ENCODE results near the gene SCMH1. TPM values are rescaled to one million over a fixed set of nuclear protein-coding genes. Genes with fewer than 3 reads are reported as not detected.

The SCMH1 gene
- polyA plus RNA-seq, 1 donor from 2014 or later = 23.0 TPM

DNA sequence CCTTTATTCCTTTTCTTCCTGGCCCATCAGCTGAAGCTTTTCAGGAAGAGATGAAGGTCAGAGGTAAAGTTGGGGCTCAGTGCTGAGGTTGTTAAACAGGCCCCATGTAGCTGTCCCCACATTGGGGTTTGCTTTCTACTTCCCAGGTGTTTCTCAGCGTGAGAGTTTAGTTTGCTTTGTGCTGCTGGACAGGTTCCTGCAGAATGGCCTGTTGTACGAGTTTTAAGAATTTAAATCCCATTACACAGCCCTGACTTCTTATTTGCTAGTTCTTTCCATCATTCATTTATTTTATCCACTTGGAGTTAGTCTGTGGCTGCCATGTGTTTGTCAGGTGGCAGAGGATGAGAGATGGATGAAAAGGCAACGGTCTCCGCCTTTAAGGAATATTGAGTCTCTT, 243.4 kb downstream of the SCMH1 start:
- H3K9ac ChIP-seq (ENCODE audit: low read length) = no peak overlapping the region
- no peak overlapping the region for H3K27ac ChIP-seq (ENCODE audit: low read length)
- no peaks in the 10 kb centered on the region for H3K79me2 ChIP-seq (replicated peaks; ENCODE audit: insufficient read depth, low read length)
- no peaks in the 10 kb centered on the region for H3K9me2 ChIP-seq (ENCODE audit: insufficient read depth, low read length)
- no peaks in the 10 kb centered on the region for H3K27me3 ChIP-seq (ENCODE audit: insufficient read depth, low read depth, low read length)
- peaks cover 26% of the 10 kb centered on the region for H3K36me3 ChIP-seq (ENCODE audit: insufficient read depth, low read length)
- H3K4me2 ChIP-seq (ENCODE audit: low read length) = no peak overlapping the region
- no peak overlapping the region for H2AFZ ChIP-seq (ENCODE audit: low read depth, low read length)
- H3F3A ChIP-seq (ENCODE audit: insufficient read depth, low read length, poor library complexity, severe bottlenecking) = no peaks in the 10 kb centered on the region
- no peaks in the 10 kb centered on the region for H4K20me1 ChIP-seq (ENCODE audit: insufficient read depth)
- no peak overlapping the region for H3K4me3 ChIP-seq (ENCODE audit: low read length)
- no peaks in the 10 kb centered on the region for H3K9me3 ChIP-seq (ENCODE audit: low read length)
- no peak for TF ChIP-seq MXI1 (conservative IDR thresholded peaks at IDR 0.05; ENCODE audit: poor library complexity, severe bottlenecking)

DNA sequence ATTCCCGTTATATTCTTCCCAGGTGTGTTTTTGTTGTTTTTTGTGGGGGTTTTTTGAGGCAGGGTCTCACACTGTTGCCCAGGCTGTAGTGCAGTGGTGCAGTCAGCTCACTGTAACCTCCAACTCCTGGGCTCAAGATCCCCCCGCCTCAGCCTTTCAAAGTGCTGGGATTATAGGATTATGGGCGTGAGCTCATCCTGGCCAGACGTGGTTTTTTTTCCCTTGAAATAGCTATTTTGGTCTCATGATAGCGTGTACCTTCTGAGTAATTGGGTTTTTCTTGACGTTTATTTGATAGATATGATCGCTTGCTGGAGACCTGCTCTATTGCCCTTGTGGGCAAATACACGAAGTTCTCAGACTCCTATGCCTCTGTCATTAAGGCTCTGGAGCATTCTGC, 245.0 kb downstream of the SCMH1 start:
- no peaks in the 10 kb centered on the region for H3K79me2 ChIP-seq (replicated peaks; ENCODE audit: insufficient read depth, low read length)
- H3K9ac ChIP-seq (ENCODE audit: low read length) = no peak overlapping the region
- H3K9me3 ChIP-seq (ENCODE audit: low read length) = no peaks in the 10 kb centered on the region
- no peak overlapping the region for H3K4me2 ChIP-seq (ENCODE audit: low read length)
- H3K9me2 ChIP-seq (ENCODE audit: insufficient read depth, low read length) = no peaks in the 10 kb centered on the region
- TF ChIP-seq EZH2 (IDR thresholded peaks at IDR 0.05; ENCODE audit: borderline replicate concordance, insufficient read depth, low read length, poor library complexity, severe bottlenecking) = no peak
- no peak for TF ChIP-seq RAD21 (conservative IDR thresholded peaks at IDR 0.05)
- no peak for TF ChIP-seq MXI1 (conservative IDR thresholded peaks at IDR 0.05; ENCODE audit: poor library complexity, severe bottlenecking)
- TF ChIP-seq, protein P1, sequence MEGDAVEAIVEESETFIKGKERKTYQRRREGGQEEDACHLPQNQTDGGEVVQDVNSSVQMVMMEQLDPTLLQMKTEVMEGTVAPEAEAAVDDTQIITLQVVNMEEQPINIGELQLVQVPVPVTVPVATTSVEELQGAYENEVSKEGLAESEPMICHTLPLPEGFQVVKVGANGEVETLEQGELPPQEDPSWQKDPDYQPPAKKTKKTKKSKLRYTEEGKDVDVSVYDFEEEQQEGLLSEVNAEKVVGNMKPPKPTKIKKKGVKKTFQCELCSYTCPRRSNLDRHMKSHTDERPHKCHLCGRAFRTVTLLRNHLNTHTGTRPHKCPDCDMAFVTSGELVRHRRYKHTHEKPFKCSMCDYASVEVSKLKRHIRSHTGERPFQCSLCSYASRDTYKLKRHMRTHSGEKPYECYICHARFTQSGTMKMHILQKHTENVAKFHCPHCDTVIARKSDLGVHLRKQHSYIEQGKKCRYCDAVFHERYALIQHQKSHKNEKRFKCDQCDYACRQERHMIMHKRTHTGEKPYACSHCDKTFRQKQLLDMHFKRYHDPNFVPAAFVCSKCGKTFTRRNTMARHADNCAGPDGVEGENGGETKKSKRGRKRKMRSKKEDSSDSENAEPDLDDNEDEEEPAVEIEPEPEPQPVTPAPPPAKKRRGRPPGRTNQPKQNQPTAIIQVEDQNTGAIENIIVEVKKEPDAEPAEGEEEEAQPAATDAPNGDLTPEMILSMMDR (IDR thresholded peaks at IDR 0.05; ENCODE audit: poor library complexity, severe bottlenecking) = no peak
- no peak for TF ChIP-seq TAF1 (IDR thresholded peaks at IDR 0.05; ENCODE audit: low read depth)
- no peak for TF ChIP-seq SMC3 (conservative IDR thresholded peaks at IDR 0.05; ENCODE audit: poor library complexity)
- H3K36me3 ChIP-seq (ENCODE audit: insufficient read depth, low read length) = peaks cover 17% of the 10 kb centered on the region
- H2AFZ ChIP-seq (ENCODE audit: low read depth, low read length) = no peak overlapping the region
- no peak overlapping the region for H3K4me3 ChIP-seq (ENCODE audit: low read length)
- H3K27me3 ChIP-seq (ENCODE audit: insufficient read depth, low read depth, low read length) = no peaks in the 10 kb centered on the region
- H4K20me1 ChIP-seq (ENCODE audit: insufficient read depth) = no peaks in the 10 kb centered on the region
- no peak overlapping the region for H3K27ac ChIP-seq (ENCODE audit: low read length)
- no peaks in the 10 kb centered on the region for H3F3A ChIP-seq (ENCODE audit: insufficient read depth, low read length, poor library complexity, severe bottlenecking)

DNA sequence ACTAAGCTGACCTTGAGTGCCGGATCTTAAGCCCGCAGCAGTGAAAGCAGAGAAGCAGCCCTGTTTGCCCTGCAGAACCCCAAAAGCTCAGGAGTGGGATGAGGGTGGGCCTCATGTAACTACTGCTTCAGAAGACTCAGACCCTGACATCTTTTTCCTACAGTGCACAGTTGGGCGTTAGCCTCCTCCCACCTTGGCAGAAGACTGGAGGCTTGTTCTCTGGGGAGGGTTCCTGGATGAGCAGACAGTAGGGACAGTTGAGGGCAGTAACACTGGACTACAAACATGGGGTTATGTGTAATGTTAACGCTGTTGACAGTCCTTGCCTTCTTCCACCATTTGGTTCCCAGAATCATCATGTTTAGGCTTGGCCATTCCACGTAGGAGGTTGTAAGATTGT, 253.0 kb downstream of the SCMH1 start:
- H3K9me2 ChIP-seq (ENCODE audit: insufficient read depth, low read length) = no peaks in the 10 kb centered on the region
- no peaks in the 10 kb centered on the region for H3K79me2 ChIP-seq (replicated peaks; ENCODE audit: insufficient read depth, low read length)
- H3K4me2 ChIP-seq (ENCODE audit: low read length) = no peak overlapping the region
- TF ChIP-seq, protein P1 (IDR thresholded peaks at IDR 0.05; ENCODE audit: poor library complexity, severe bottlenecking) = no peak
- TF ChIP-seq, protein P2, sequence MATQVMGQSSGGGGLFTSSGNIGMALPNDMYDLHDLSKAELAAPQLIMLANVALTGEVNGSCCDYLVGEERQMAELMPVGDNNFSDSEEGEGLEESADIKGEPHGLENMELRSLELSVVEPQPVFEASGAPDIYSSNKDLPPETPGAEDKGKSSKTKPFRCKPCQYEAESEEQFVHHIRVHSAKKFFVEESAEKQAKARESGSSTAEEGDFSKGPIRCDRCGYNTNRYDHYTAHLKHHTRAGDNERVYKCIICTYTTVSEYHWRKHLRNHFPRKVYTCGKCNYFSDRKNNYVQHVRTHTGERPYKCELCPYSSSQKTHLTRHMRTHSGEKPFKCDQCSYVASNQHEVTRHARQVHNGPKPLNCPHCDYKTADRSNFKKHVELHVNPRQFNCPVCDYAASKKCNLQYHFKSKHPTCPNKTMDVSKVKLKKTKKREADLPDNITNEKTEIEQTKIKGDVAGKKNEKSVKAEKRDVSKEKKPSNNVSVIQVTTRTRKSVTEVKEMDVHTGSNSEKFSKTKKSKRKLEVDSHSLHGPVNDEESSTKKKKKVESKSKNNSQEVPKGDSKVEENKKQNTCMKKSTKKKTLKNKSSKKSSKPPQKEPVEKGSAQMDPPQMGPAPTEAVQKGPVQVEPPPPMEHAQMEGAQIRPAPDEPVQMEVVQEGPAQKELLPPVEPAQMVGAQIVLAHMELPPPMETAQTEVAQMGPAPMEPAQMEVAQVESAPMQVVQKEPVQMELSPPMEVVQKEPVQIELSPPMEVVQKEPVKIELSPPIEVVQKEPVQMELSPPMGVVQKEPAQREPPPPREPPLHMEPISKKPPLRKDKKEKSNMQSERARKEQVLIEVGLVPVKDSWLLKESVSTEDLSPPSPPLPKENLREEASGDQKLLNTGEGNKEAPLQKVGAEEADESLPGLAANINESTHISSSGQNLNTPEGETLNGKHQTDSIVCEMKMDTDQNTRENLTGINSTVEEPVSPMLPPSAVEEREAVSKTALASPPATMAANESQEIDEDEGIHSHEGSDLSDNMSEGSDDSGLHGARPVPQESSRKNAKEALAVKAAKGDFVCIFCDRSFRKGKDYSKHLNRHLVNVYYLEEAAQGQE (IDR thresholded peaks at IDR 0.05; ENCODE audit: borderline replicate concordance) = no peak
- TF ChIP-seq POLR2AphosphoS5 (IDR thresholded peaks at IDR 0.05) (no peak), RAD21 (conservative IDR thresholded peaks at IDR 0.05) (no peak), TAF1 (IDR thresholded peaks at IDR 0.05; ENCODE audit: low read depth) (no peak), EZH2 (IDR thresholded peaks at IDR 0.05; ENCODE audit: borderline replicate concordance, insufficient read depth, low read length, poor library complexity, severe bottlenecking) (no peak), SMC3 (conservative IDR thresholded peaks at IDR 0.05; ENCODE audit: poor library complexity) (no peak), EP300 (conservative IDR thresholded peaks at IDR 0.05; ENCODE audit: poor library complexity, severe bottlenecking) (no peak), MXI1 (conservative IDR thresholded peaks at IDR 0.05; ENCODE audit: poor library complexity, severe bottlenecking) (no peak)
- no peak overlapping the region for H3K4me3 ChIP-seq (ENCODE audit: low read length)
- H3K9ac ChIP-seq (ENCODE audit: low read length) = no peak overlapping the region
- no peaks in the 10 kb centered on the region for H3F3A ChIP-seq (ENCODE audit: insufficient read depth, low read length, poor library complexity, severe bottlenecking)
- H4K20me1 ChIP-seq (ENCODE audit: insufficient read depth) = no peaks in the 10 kb centered on the region
- no peaks in the 10 kb centered on the region for H3K9me3 ChIP-seq (ENCODE audit: low read length)
- H3K27me3 ChIP-seq (ENCODE audit: insufficient read depth, low read depth, low read length) = no peaks in the 10 kb centered on the region
- no peak overlapping the region for H3K27ac ChIP-seq (ENCODE audit: low read length)
- H3K36me3 ChIP-seq (ENCODE audit: insufficient read depth, low read length) = peaks cover 13% of the 10 kb centered on the region
- H2AFZ ChIP-seq (ENCODE audit: low read depth, low read length) = no peak overlapping the region

Data from neural cell (in vitro differentiated cells).